HTERT RPE-1 (cell line): ENCODE data around the gene FNDC3B.
"Not testable (repeated sequence)": the region's sequence is repeated elsewhere in the genome, so short reads cannot be mapped to it uniquely, and the experiment has no call there.

Source experiments
- in situ Hi-C: fragments of 300-500 bp; cut with MboI; formaldehyde crosslinking; loops from 4 replicates; pipeline ENCODE4 v1.14.3; 2020; ENCODE audit warnings: low sequenced_read_pairs

The FNDC3B gene

DNA sequence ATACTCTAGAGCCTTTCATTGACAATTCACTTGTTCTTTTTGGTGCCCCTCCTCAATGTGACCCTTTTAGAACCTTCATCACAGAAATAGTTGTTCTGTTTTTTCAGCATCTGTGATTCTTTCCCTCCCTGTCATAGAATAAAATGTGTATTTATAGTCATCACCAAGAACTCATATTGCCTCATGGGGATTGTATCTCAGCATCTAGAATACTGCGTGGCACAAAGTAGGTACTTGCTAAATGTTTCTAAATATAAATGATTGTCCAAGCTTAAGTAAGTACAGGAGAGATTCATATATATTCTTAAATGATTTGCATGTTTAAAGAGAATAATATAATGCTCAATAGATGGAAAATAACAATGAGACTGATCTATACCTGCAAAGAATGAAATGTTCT lies 190.1 kb downstream of the FNDC3B start:
- in situ Hi-C loops: no loop called here

DNA sequence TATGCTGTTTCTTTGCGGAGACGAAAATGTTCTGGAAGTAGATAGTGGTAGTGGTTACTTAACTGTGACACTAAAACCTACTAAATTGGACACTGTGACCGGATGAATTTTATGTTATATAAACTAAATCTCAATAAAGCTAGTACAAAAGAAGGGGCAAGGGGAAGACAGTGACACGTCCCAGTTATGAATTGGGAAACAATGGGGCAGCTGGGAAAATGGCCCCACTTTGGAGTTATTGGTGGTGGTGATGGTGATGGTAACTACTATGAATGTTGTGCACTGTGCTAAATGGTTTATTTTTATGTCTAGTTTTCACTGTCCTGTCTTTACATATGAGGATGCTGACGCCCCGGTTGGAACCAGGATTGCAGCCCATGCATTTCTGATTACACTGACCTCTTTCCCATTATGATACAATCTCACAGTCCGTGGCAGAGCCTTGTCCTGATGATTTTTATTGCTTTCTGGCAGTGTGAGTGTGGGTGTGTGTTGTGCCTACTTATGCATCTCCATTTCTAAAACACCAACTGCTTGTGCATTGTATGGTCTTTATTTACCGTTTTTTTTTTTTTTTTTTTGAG lies 192.0 kb downstream of the FNDC3B start:
- in situ Hi-C loops: no loop called here

DNA sequence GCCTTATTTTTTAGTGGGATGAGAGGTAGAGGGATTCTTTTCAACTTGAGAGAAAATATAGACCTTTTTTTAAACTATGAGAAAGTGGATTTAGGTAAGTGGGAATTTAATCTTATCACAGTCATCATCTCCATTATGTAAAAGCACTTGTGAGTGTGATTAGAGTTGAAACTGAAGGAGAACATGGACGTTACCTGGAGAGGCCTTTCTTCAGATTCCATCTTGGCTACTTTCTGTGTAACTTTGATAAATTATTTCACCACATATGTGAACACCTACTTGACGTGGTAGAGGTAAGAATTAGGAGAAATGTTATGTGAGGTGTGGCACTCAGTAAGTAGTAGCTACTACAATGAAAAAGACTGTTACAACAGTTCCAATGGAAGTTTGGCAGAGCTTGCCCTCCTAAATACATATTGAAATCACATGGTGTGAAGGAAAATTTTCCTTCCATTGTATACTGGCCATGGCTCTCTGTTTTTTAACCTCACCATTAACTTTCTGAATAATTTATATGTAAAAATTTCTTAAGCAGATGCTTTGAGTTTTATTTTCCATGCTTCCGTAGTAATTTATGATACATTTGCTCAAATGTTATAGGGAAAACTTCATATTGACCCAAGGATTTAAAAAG lies 193.3 kb downstream of the FNDC3B start:
- in situ Hi-C loops: no loop called here

DNA sequence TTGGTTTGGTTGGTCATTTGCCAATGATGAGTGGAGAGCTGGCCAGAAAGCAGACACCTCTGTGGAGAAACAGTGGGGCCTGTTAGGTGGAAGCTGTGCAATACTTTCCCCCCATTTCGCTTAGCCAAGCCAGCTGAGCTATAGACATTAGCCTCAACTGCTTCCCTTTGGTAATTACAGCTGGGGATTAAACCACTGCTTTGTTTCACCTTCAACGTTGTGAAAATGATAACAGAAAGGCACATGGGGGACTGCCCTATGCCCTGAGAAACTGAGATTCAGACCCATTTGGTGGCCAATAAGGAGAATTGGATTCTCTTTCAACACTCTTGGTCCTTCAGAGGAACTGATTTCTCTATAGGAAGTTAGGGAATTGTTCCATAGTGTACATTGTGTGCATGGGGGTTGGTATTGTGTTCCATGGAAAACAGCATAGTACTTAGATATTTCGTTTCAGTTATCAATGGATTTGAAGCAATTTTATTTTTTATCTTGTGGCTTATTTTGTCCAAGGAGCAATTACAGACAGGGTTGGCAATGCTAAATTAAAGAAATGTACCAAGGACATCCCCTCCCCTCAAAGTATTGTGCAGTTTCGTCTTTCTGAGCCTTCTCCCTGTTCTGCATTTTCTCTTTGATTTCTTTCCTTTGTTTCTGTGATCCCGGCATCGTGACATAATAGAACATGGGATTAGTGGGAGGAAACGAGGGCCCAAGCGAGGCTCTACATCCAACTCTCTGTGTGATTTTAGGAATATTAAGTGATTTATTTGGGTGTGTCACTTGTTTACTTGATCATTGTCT lies 194.3 kb downstream of the FNDC3B start:
- in situ Hi-C loops: no loop called here

DNA sequence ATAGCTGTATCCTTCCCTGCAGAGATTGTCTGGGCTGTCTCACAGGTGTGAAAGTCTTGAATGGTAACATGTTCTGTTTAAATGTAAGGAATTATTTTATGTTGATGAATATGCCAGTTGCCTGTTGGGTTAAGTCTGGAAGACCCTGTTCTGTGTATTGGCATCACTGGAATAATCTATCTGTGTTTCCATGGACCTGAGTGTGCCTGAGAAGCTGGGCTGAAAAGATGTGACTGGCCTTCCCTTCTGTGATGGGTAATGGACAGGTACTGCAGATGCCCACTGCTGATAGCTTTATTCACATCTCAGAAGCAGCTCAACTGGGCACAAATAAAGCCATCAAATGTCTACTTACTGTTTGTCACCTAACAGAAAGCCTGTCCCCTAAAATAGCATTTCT lies 196.3 kb downstream of the FNDC3B start:
- in situ Hi-C loops: no loop called here

DNA sequence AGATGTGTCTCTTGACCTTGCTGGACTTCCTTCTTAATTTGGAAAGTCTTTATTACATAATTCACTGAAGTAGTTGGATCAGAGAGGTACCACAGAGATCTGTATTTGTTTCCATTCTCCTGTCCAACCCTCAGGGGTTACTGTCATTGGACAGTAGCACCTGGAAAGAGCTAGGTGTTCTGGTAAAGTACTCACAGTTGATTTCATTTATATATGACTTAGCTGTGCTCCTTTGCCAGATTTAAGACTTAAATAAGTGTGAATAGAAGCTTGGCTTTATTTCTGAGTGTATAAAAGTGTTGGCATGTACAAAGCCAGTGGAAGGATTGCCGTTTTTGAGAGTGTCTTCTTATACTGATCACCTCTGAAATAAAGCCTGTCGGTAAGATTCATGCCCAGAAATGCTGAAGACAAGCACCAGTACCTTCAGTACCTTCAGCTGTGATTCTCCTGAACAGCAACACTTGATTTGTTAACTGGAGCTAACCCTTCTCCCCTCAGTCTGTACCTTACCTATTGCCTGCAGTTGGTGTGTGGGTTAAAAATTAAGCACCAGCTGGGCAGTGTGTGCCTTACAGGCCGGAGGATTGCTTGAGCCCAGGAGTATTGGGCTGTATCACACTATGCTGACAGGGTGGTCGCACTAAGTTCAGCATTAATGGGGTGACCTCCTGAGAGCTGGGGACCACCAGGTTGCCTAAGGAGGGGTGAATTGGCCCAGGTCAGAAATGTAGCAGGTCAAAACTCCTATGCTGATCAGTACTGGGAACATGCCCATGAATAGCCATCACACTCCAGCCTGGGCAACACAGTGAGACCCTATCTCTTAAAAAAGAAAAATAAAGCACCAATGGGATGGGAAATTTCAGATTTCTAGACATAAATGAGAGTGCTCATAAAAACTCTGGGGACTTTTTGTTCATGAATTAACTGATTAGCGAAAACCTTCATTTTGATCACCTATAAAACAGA lies 197.7 kb downstream of the FNDC3B start:
- in situ Hi-C loops: no loop called here

DNA sequence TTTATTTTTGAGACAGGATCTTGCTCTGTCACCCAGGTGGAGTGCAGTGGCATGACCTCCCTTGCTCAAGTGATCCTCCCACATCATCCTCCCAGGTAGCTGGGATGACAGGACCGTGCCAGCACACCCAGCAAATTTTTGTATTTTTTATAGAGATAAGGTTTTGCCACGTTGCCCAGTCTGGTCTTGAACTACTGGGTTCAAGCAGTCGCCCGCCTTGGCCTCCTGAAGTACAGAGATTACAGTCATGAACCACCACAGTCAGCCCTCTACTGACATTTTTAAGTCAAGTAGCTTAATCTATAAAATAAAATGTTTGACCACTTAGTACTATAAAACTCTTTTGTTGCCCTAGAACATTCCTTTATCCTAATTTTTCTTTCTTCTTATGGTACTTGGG lies 198.8 kb downstream of the FNDC3B start:
- in situ Hi-C loops: no loop called here

DNA sequence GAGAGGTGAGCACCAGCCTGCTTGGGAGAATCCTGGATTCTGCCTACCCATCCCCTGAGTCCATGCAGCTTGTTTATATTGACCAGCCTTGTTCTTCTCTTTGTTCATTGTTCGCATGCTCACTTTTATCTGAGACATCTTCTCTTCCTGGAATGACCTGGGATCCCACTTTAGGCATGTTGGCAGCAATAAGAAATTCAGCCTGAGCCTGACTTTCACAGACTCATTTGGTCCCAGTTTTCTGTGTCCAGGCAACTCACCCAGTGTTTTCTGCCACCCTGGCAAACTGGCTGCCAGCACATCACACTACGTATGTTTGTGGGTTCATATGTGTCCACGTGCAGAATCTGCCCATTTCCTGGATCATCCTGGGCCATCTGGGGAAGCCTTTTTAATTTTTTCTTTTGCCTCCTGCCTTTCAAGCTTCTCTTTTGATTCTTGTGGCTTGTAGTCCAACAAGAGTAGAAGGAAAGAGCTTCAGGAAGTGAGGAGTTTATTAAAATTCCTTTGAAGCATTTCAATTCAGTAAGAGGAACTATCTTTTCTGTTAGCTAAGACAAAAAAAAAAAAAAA lies 199.9 kb downstream of the FNDC3B start:
- in situ Hi-C loops: no loop called here

DNA sequence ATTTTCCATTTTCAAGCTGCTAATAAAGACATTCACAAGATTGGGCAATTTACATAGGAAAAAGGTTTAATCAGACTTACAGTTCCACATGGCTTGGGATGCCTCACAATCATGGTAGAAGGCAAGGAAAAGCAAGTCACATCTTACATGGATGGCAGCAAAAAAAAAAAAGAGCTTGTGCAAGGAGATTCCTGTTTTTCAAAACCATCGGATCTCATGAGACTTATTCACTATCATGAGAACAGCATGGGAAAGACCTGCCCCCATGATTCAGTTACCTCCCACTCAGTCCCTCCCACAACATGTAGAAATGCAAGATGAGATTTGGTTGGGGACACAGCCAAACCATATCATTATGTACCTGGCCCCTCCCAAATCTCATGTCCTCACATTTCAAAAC lies 202.0 kb downstream of the FNDC3B start:
- in situ Hi-C loops: no loop called here

DNA sequence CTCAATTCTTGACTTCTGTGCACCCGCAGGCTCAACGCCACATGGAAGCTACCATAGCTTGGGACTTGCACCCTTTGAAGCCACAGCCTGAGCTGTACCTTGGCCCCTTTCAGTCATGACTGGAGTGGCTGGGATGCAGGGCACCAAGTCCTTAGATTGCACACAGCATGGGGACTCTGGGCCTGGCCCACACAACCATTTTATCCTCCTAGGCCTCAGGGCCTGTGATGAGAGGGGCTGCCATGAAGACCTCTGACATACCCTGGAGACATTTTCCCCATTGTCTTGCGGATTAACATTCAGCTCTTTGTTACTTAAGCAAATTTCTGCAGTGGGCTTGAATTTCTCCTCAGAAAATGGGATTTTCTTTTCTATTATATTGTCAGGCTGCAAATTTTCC lies 203.1 kb downstream of the FNDC3B start:
- in situ Hi-C loops: not testable (repeated sequence)

DNA sequence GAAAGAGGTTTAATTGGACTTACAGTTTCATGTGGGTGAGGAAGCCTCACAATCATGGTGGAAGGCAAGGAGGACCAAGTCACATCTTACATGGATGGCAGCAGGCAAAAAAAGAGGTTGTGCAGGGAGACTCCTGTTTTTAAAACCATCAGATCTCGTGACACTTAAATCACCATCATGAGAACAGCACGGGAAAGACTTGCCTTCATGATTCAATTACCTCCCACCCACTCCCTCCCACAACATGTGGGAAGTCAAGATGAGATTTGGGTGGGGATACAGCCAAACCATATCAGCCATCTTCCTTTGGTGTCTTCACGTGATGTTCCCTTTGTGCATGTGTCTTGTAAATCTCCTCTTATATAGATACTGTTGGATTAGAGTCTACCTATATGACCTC lies 204.0 kb downstream of the FNDC3B start:
- in situ Hi-C loops: not testable (repeated sequence)

DNA sequence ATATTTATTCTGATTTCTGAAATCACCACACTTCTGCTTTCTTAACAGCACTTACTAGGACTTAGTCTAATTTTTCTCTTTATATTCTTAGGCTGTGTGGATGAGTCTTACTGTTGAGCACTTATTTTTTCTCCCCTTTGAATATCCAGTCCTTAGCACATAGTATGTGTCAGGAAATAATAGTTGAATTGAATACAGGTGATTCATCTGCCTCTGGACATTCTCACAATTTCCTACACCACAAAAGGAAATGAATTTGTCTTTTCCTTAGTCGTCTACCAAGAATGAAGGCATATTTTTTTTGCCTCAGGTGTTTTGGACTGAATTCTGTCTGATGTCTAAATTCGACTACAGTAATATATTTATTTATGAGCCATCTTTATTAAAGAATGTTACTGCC lies 204.6 kb downstream of the FNDC3B start:
- in situ Hi-C loops: no loop called here

DNA sequence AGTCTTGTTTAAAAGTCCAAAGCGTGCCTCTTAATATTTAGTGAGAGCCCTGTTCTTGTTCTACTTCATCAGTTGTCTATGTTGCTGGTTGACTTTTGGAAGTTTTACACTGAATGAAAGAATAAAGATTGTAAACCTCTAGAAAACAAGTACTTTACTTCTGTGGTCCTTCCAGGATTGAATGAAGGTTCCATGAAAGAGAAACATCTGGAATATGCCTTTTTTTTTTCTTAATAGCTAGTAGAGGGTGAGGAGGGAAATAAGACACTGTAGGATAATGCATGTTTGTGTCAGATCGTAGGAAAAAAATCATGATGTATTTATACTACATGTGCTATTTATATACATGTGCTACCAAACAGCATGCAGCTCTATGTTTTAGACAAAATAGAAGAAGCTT lies 205.9 kb downstream of the FNDC3B start:
- in situ Hi-C loops: no loop called here

DNA sequence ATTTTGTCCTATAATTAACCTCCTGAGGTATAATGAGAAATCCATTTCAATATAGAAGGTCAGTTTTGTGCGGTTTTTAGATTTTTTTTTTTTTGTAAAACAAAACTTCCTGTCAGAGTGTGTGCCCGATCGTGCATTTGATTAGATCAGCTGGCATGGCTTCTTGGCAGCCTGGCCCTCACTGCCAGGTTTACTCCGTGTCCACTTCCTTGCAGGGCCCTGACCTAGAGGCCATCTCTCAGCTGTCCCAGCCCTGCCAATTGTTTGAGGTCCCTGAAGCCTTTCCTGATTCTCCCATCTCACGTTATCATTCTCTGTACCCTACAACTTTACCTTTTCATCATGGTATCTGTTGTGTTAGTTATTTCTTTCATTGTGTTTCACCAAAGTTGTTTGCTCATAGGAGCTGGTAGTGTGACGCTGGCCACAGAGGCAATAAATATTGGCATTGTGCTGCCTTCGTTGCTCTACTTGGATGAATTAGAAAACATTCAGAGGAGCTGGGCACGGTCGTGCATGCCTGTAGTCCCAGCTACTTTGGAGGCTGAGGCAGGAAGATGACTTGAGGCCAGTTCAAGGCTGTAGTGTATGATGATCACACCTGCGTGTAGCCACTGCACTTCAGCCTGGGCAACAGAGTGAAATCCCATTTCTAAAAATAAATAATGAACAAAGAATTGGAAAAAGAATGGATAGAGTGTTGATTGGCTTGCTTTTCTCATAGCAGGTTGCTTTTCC lies 206.9 kb downstream of the FNDC3B start:
- in situ Hi-C loops: no loop called here

DNA sequence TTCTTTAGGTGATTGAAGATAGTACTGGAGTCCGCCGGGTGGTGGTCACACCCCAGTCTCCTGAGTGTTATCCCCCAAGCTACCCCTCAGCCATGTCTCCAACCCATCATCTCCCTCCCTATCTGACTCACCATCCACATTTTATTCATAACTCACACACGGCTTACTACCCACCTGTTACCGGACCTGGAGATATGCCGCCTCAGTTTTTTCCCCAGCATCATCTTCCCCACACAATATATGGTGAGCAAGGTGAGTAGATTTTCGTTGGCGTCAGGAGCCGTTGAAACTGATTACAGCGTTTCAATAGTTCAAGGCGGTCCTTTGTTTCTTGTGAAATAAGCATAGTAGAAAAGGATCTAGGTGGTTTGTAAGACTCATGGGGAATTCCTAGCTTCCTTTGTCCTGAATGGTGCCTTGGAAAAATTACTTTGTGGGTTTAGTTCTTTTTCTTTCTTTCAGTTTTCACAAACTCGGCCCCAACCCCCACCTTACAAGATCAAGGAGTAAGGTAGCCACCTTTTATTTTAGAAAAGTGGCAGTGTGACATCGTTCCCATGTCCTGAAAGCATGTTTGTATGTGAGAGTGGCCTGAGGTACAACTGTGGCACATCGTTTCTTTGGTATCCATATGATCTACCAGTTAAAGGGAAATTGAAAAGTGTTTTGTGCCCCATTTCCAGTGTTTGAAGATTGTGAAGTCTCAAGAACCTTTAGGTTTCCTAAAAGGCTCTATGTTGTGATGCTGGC lies 208.3 kb downstream of the FNDC3B start:
- in situ Hi-C loops: no loop called here

DNA sequence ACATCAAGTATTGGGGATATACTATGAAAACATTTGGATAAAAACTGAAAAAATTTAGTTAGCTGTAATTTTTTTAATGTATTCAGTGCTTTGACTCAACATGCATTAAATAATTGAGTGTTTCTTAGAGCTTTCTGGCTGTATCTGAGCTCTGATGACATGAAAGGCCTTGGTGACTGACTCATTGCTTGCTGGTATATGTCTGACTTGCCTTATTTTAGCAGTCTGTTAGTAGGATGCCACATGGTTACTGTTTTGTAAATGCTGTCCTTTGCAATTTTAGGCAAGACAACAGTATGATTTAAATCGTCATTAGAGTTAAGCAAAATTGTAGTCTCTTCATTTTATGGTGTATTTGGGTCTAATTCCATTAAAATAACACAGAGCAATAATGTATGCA lies 209.7 kb downstream of the FNDC3B start:
- in situ Hi-C loops: no loop called here

DNA sequence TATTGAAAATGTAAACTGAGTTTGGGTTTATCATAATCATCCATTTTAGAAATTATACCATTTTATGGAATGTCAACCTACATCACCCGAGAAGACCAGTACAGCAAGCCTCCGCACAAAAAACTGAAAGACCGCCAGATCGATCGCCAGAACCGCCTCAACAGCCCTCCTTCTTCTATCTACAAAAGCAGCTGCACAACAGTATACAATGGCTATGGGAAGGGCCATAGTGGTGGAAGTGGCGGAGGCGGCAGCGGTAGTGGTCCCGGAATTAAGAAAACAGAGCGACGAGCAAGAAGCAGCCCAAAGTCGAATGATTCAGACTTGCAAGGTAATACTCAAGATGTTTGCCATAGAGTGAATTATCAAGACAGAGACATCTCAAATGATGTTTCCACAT lies 211.8 kb downstream of the FNDC3B start:
- in situ Hi-C loops: no loop called here

DNA sequence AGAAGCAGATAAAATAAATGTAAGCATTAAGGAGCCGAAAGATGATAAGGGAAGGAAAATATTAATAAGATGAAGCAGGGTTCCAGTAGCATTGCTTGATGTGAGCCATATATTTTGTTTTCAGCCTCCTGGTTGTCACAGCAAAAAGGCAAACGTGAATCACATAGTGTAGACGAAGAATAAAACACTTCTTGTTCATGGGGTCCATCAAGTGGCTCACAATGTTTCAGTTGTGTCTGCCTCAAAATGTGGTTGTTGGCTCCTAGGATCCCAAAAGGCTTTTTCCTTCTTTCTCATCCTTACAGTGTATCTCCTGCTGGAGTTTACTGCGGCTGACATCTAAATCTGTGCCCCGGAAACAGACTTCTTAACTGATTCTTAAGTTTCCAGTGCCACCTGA lies 213.8 kb downstream of the FNDC3B start:
- in situ Hi-C loops: no loop called here

DNA sequence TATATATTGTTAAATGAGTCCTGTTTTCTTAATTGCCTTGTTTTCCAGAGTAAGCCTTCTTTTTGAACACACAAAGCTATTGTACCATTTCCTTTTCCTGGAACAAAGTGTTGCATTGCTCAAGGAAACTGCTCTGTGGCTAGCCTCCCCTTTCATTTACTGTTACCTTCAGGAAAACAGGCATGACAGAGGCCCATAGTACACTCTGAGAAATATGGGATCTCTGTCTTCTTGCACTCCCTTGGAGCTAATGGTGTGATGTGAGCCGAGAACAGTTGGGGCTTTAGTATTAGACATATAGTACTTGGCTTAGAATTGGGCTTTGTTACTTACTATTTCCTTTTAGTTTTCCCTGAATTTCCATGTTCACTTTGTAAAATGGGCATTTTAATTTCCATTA lies 215.2 kb downstream of the FNDC3B start:
- in situ Hi-C loops: no loop called here
